Keratinocyte (primary cell): ENCODE results near the gene ZSCAN23. TPM values are rescaled to one million over a fixed set of nuclear protein-coding genes. Genes with fewer than 3 reads are reported as not detected.

Experiments
- DNase-seq: peaks from one replicate; pipeline ENCODE4 v3.0.0-alpha.2; 2011; ENCODE audit warnings: low read depth, missing footprints, low spot score
- FAIRE-seq: peaks from 2 replicates; lab custom pipeline; 2011; peaks lifted over from hg19 to GRCh38; lab: Jason Lieb, UNC
- H2AFZ ChIP-seq: 2 replicates; pipeline ENCODE4 v1.6.0; 2012; ENCODE audit warnings: low read length, control low read depth, inconsistent platforms; ENCODE audit not compliant: control insufficient read depth
- H3K27ac ChIP-seq: 2 replicates; pipeline ENCODE4 v1.5.1; 2011; ENCODE audit warnings: low read length; ENCODE audit not compliant: control insufficient read depth, insufficient read depth
- H3K27me3 ChIP-seq: 3 replicates; pipeline ENCODE4 v1.6.0; 2011; ENCODE audit warnings: low read length; ENCODE audit not compliant: control insufficient read depth, insufficient read depth; ENCODE audit errors: extremely low read depth
- H3K36me3 ChIP-seq, 2 experiments: 2 replicates in 1 of 2; 3 replicates in 1 of 2; pipeline ENCODE4 v1.5.1; 2011; ENCODE audit warnings: low read length in 2 of 2, mild to moderate bottlenecking in 1 of 2; ENCODE audit not compliant: control insufficient read depth in 2 of 2, insufficient read depth in 2 of 2; ENCODE audit errors: extremely low read depth in 1 of 2
- H3K4me1 ChIP-seq: 3 replicates; pipeline ENCODE4 v1.5.1; 2011; ENCODE audit warnings: low read length; ENCODE audit not compliant: control insufficient read depth, insufficient read depth; ENCODE audit errors: extremely low read depth
- H3K4me2 ChIP-seq: 3 replicates; pipeline ENCODE4 v1.6.0; 2011; ENCODE audit warnings: low read depth, low read length; ENCODE audit not compliant: control insufficient read depth, insufficient read depth; ENCODE audit errors: extremely low read depth
- H3K4me3 ChIP-seq, 3 experiments: fragments of 200-600 bp in 1 of 3; sonication (generic) in 1 of 3; 2 replicates in 2 of 3; 3 replicates in 1 of 3; pipeline ENCODE4 v1.5.1; 2011 to 2016; ENCODE audit warnings: low read length in 3 of 3, mild to moderate bottlenecking in 3 of 3, control low read depth in 2 of 3, inconsistent platforms in 1 of 3, low read depth in 1 of 3, mixed read lengths in 1 of 3, mixed run types in 1 of 3, moderate library complexity in 1 of 3; ENCODE audit not compliant: control insufficient read depth in 2 of 3, insufficient read depth in 2 of 3; ENCODE audit errors: extremely low read depth in 1 of 3
- H3K79me2 ChIP-seq: 2 replicates; pipeline ENCODE4 v1.6.0; 2012; ENCODE audit warnings: low read length; ENCODE audit not compliant: control insufficient read depth, insufficient read depth
- H3K9ac ChIP-seq: 3 replicates; pipeline ENCODE4 v1.6.0; 2011; ENCODE audit warnings: low read length; ENCODE audit not compliant: control insufficient read depth, insufficient read depth; ENCODE audit errors: extremely low read depth
- H3K9me1 ChIP-seq: 3 replicates; pipeline ENCODE4 v1.6.0; 2011; ENCODE audit warnings: low read length; ENCODE audit not compliant: control insufficient read depth, insufficient read depth; ENCODE audit errors: extremely low read depth
- H3K9me3 ChIP-seq: 2 replicates; pipeline ENCODE4 v1.5.1; 2012; ENCODE audit warnings: low read depth, low read length; ENCODE audit not compliant: control insufficient read depth
- H4K20me1 ChIP-seq: 3 replicates; pipeline ENCODE4 v1.6.0; 2011; ENCODE audit warnings: low read length; ENCODE audit not compliant: control insufficient read depth, insufficient read depth; ENCODE audit errors: extremely low read depth
- CTCF ChIP-seq, 3 experiments: IDR thresholded peaks in 1 of 3; conservative IDR thresholded peaks in 1 of 3; optimal IDR thresholded peaks in 1 of 3; 2 replicates in 2 of 3; 3 replicates in 1 of 3; pipeline versions ENCODE3 to v1.5.1; 2011; ENCODE audit warnings: low read length in 3 of 3, mild to moderate bottlenecking in 3 of 3, moderate library complexity in 2 of 3, control low read depth in 1 of 3, inconsistent platforms in 1 of 3; ENCODE audit not compliant: insufficient read depth in 2 of 3; ENCODE audit errors: extremely low read depth in 1 of 3
- EZH2 ChIP-seq: IDR thresholded peaks from one replicate; pipeline ENCODE4 v1.6.1; 2012; ENCODE audit warnings: inconsistent platforms, mild to moderate bottlenecking, low read length, moderate library complexity
- dilution Hi-C: fragments of 300-500 bp; cut with MboI; formaldehyde crosslinking; loops from one replicate; pipeline ENCODE4 v1.7.0; 2020; ENCODE audit warnings: low sequenced_read_pairs; ENCODE audit not compliant: extremely low pct_ligation_motif_present
- polyA plus RNA-seq, 5 experiments: library from polyadenylated mRNA; depleted of rRNA in 3 of 5; stranded (reverse) in 3 of 5; stranded (forward) in 1 of 5; unstranded in 1 of 5; fragments of >200 nt; gene quantifications; 1 replicate in 1 of 5; 2 replicates in 3 of 5; 3 replicates in 1 of 5; pipeline versions ENCODE4 v1.2.1 to v1.2.3, GENCODE V29; 2011 to 2012; ENCODE audit warnings: missing spikeins in 2 of 5, low read depth in 1 of 5, low replicate concordance in 1 of 5

ZSCAN23 gene
- polyA plus RNA-seq, 1 donor (not counting 4 experiments of a cell fraction or from before 2014, with no cell fraction given), result 1.8 TPM

- no peaks in the 10 kb centered on the region for H3K79me2 ChIP-seq
- FAIRE-seq (no peak), DNase-seq (no peak)
- H3K36me3 ChIP-seq, result peaks cover 0 to 2% of the 10 kb centered on the region in 2 experiments
- H3K9ac ChIP-seq, result no peak overlapping the region
- dilution Hi-C loops, result no loop called here
- TF ChIP-seq EZH2 (no peak), CTCF (optimal IDR thresholded peaks at IDR 0.05 in 1 of 3, IDR thresholded peaks at IDR 0.05 in 1 of 3, conservative IDR thresholded peaks at IDR 0.05 in 1 of 3; ENCODE audit: extremely low read depth in 1 of 3, insufficient read depth in 2 of 3, low read length in 3 of 3) (no peak)
- H3K4me3 ChIP-seq, result no peak overlapping the region
- no peaks in the 10 kb centered on the region for H3K9me1 ChIP-seq
- no peak overlapping the region for H3K4me2 ChIP-seq
- no peaks in the 10 kb centered on the region for H3K27me3 ChIP-seq
- no peak overlapping the region for H3K27ac ChIP-seq
- no peak overlapping the region for H2AFZ ChIP-seq
- no peaks in the 10 kb centered on the region for H4K20me1 ChIP-seq
- no peaks in the 10 kb centered on the region for H3K9me3 ChIP-seq
- H3K4me1 ChIP-seq, result no peaks in the 10 kb centered on the region
Observed at GRCh38 chr6:28429781-28430180, 13.5 kb downstream of the ZSCAN23 start.

- dilution Hi-C loops, result no loop called here
- H3K9ac ChIP-seq, result no peak overlapping the region
- no peaks in the 10 kb centered on the region for H3K9me1 ChIP-seq
- no peaks in the 10 kb centered on the region for H3K9me3 ChIP-seq
- H3K4me2 ChIP-seq, result no peak overlapping the region
- no peaks in the 10 kb centered on the region for H3K36me3 ChIP-seq
- H3K4me1 ChIP-seq, result no peaks in the 10 kb centered on the region
- H3K79me2 ChIP-seq, result no peaks in the 10 kb centered on the region
- FAIRE-seq (no peak), DNase-seq (no peak)
- no peaks in the 10 kb centered on the region for H4K20me1 ChIP-seq
- H3K27me3 ChIP-seq, result no peaks in the 10 kb centered on the region
- no peak overlapping the region for H2AFZ ChIP-seq
- H3K4me3 ChIP-seq, result no peak overlapping the region
- H3K27ac ChIP-seq, result no peak overlapping the region
- TF ChIP-seq EZH2 (no peak), CTCF (optimal IDR thresholded peaks at IDR 0.05 in 1 of 3, IDR thresholded peaks at IDR 0.05 in 1 of 3, conservative IDR thresholded peaks at IDR 0.05 in 1 of 3; ENCODE audit: extremely low read depth in 1 of 3, insufficient read depth in 2 of 3, low read length in 3 of 3) (no peak)
Observed at GRCh38 chr6:28425944-28426541, 17.2 kb downstream of the ZSCAN23 start.
